WERI-Rb-1 (cell line): ENCODE measurements around the gene AKAP13.

Source experiments
- DNase-seq: peaks from one replicate; pipeline ENCODE4 v3.0.0-alpha.2; 2020
- H3K27ac ChIP-seq: fragments of 250-450 bp; sonication (Bioruptor Pico); 2 replicates; pipeline ENCODE4 v1.5.1; 2020; ENCODE audit warnings: mild to moderate bottlenecking, moderate library complexity
- H3K27me3 ChIP-seq: fragments of 250-450 bp; sonication (Bioruptor Pico); 2 replicates; pipeline ENCODE4 v1.5.1; 2021; ENCODE audit warnings: mild to moderate bottlenecking, low read depth, moderate library complexity; ENCODE audit not compliant: insufficient read depth, severe bottlenecking
- H3K36me3 ChIP-seq: fragments of 250-450 bp; sonication (Bioruptor Pico); 2 replicates; pipeline ENCODE4 v1.5.1; 2020; ENCODE audit warnings: mild to moderate bottlenecking, moderate library complexity
- H3K4me3 ChIP-seq: 2 replicates; pipeline ENCODE4 v1.5.1; 2011; ENCODE audit warnings: low read depth, mild to moderate bottlenecking, control low read depth, low read length
- H3K9me3 ChIP-seq: fragments of 250-450 bp; sonication (Bioruptor Pico); 2 replicates; pipeline ENCODE4 v1.5.1; 2021; ENCODE audit warnings: mild to moderate bottlenecking, moderate library complexity; ENCODE audit not compliant: severe bottlenecking
- CTCF ChIP-seq: IDR thresholded peaks from 2 replicates; pipeline ENCODE4 v1.5.1; 2011; ENCODE audit warnings: low read depth, mild to moderate bottlenecking, control low read depth, inconsistent platforms, low read length

The AKAP13 gene

GRCh38 chr15:85414991-85415390, 34.6 kb downstream of the AKAP13 start:
- H3K27ac ChIP-seq, result no peak overlapping the region

GRCh38 chr15:85415783-85416182, 35.4 kb downstream of the AKAP13 start:
- H3K27ac ChIP-seq, result no peak overlapping the region
- H3K27me3 ChIP-seq, result no peaks in the 10 kb centered on the region
- no peaks in the 10 kb centered on the region for H3K9me3 ChIP-seq
- H3K4me3 ChIP-seq, result no peak overlapping the region
- no peak for DNase-seq
- H3K36me3 ChIP-seq, result peaks cover 5% of the 10 kb centered on the region; the same call in 1 of the 2 replicates
- no peak for TF ChIP-seq CTCF

More at GRCh38 chr15:85414991-85415390, 34.6 kb downstream of the AKAP13 start:
- Histone ChIP-seq H3K27me3 (no peaks in the 10 kb centered on the region), H3K36me3 (peaks cover 5% of the 10 kb centered on the region; the same call in 1 of the 2 replicates), H3K9me3 (no peaks in the 10 kb centered on the region), H3K4me3 (no peak overlapping the region)
- no peak for TF ChIP-seq CTCF
- no peak for DNase-seq

- Histone ChIP-seq H3K9me3 (no peaks in the 10 kb centered on the region), H3K36me3 (peaks cover 3% of the 10 kb centered on the region; the same call in 1 of the 2 replicates), H3K27ac (no peak overlapping the region), H3K27me3 (no peaks in the 10 kb centered on the region), H3K4me3 (no peak overlapping the region)
- no peak for DNase-seq
- TF ChIP-seq CTCF, result no peak
Measured at GRCh38 chr15:85417276-85417675, 36.9 kb downstream of the AKAP13 start.

- no peak for TF ChIP-seq CTCF
- Histone ChIP-seq H3K36me3 (peaks cover 3% of the 10 kb centered on the region; the same call in 1 of the 2 replicates), H3K27me3 (no peaks in the 10 kb centered on the region), H3K9me3 (no peaks in the 10 kb centered on the region), H3K27ac (no peak overlapping the region), H3K4me3 (no peak overlapping the region)
- DNase-seq, result no peak
Measured at GRCh38 chr15:85419161-85419560, 38.8 kb downstream of the AKAP13 start.

GRCh38 chr15:85421116-85421925, 40.9 kb downstream of the AKAP13 start:
- no peak overlapping the region for H3K4me3 ChIP-seq
- H3K9me3 ChIP-seq, result no peaks in the 10 kb centered on the region
- TF ChIP-seq CTCF, result no peak
- no peak overlapping the region for H3K27ac ChIP-seq
- H3K36me3 ChIP-seq, result peaks cover 3% of the 10 kb centered on the region; the same call in 1 of the 2 replicates
- no peak for DNase-seq
- H3K27me3 ChIP-seq, result no peaks in the 10 kb centered on the region
